Pons (tissue), 1 donor: ENCODE measurements around the gene TLE1.
A peak's percentile ranks its signal among the peaks of the same experiment; 100 is the strongest.

ENCODE experiments used
- DNase-seq: peaks from one replicate; pipeline ENCODE4 v3.0.0-alpha.2; 2016; ENCODE audit warnings: low spot score

The TLE1 gene

GRCh38 chr9:81578606-81579005 lies 110.7 kb downstream of the TLE1 start:
- no peak for DNase-seq

GRCh38 chr9:81575956-81576355 lies 113.4 kb downstream of the TLE1 start:
- no peak for DNase-seq

GRCh38 chr9:81574405-81574804 lies 114.9 kb downstream of the TLE1 start:
- no peak for DNase-seq

GRCh38 chr9:81573415-81574321 lies 115.7 kb downstream of the TLE1 start:
- no peak for DNase-seq

- DNase-seq, result no peak
These were observed 119.3 kb downstream of the TLE1 start for GRCh38 chr9:81570083-81570482.

GRCh38 chr9:81566074-81566698 lies 123.2 kb downstream of the TLE1 start:
- DNase-seq, result no peak

GRCh38 chr9:81565609-81566008 lies 123.7 kb downstream of the TLE1 start:
- DNase-seq, result no peak

GRCh38 chr9:81565144-81565543 lies 124.2 kb downstream of the TLE1 start:
- no peak for DNase-seq

- peak; percentile 67 for DNase-seq
These were observed 124.7 kb downstream of the TLE1 start for GRCh38 chr9:81564632-81565031.

GRCh38 chr9:81563739-81564138 lies 125.6 kb downstream of the TLE1 start:
- DNase-seq, result no peak

- no peak for DNase-seq
These were observed 126.3 kb downstream of the TLE1 start for GRCh38 chr9:81563020-81563407.

- DNase-seq, result peak; percentile 15
These were observed 126.9 kb downstream of the TLE1 start for GRCh38 chr9:81562231-81563019.

GRCh38 chr9:81560851-81561732 lies 128.3 kb downstream of the TLE1 start:
- no peak for DNase-seq

- DNase-seq, result no peak
These were observed 129.6 kb downstream of the TLE1 start for GRCh38 chr9:81559709-81560108.

GRCh38 chr9:81559197-81559596 lies 130.2 kb downstream of the TLE1 start:
- DNase-seq, result no peak

GRCh38 chr9:81558091-81558830 lies 131.1 kb downstream of the TLE1 start:
- no peak for DNase-seq

- DNase-seq, result no peak
These were observed 131.8 kb downstream of the TLE1 start for GRCh38 chr9:81557452-81558090.

- DNase-seq, result no peak
These were observed 132.4 kb downstream of the TLE1 start for GRCh38 chr9:81556923-81557322.

GRCh38 chr9:81552581-81552991 lies 136.8 kb downstream of the TLE1 start:
- no peak for DNase-seq

GRCh38 chr9:81550207-81550583 lies 139.2 kb downstream of the TLE1 start:
- no peak for DNase-seq
